HEK293 (cell line): ENCODE data around the gene BIRC5.

Experiments used
- GLIS1 ChIP-seq: fragments of 450-650 bp; formaldehyde crosslinking; IDR thresholded peaks from 2 replicates; pipeline ENCODE4 v1.5.1; 2016; ENCODE audit warnings: missing biosample characterization, missing genetic modification characterization
- YY1 ChIP-seq: fragments of 450-650 bp; formaldehyde crosslinking; IDR thresholded peaks from 2 replicates; pipeline ENCODE4 v1.5.1; 2018; ENCODE audit warnings: missing biosample characterization, missing genetic modification characterization
- ZNF133 ChIP-seq: fragments of 450-650 bp; formaldehyde crosslinking; IDR thresholded peaks from 2 replicates; pipeline ENCODE4 v1.5.1; 2016; ENCODE audit warnings: missing biosample characterization, missing genetic modification characterization
- ZNF274 ChIP-seq, 2 experiments: fragments of 200-500 bp in 1 of 2; fragments of 450-650 bp in 1 of 2; sonication (Bioruptor generic) in 1 of 2; formaldehyde crosslinking in 1 of 2; IDR thresholded peaks; 2 replicates each; pipeline versions ENCODE4 v1.5.1 to v1.6.1; 2014 to 2016; ENCODE audit warnings: borderline replicate concordance in 1 of 2, inconsistent platforms in 1 of 2, low read length in 1 of 2, missing biosample characterization in 1 of 2, missing genetic modification characterization in 1 of 2
- ZNF394 ChIP-seq: fragments of 450-650 bp; formaldehyde crosslinking; IDR thresholded peaks from 2 replicates; pipeline ENCODE4 v1.5.1; 2016; ENCODE audit warnings: missing biosample characterization, missing genetic modification characterization, mild to moderate bottlenecking, moderate library complexity, borderline replicate concordance
- ZNF544 ChIP-seq: fragments of 450-650 bp; formaldehyde crosslinking; IDR thresholded peaks from 2 replicates; pipeline ENCODE4 v1.5.0; 2017; ENCODE audit warnings: missing biosample characterization, missing genetic modification characterization
- TF ChIP-seq, protein P1 (sequence below): fragments of 450-650 bp; formaldehyde crosslinking; IDR thresholded peaks from 2 replicates; pipeline ENCODE4 v1.5.1; 2016; ENCODE audit warnings: missing biosample characterization, missing genetic modification characterization

DNA sequence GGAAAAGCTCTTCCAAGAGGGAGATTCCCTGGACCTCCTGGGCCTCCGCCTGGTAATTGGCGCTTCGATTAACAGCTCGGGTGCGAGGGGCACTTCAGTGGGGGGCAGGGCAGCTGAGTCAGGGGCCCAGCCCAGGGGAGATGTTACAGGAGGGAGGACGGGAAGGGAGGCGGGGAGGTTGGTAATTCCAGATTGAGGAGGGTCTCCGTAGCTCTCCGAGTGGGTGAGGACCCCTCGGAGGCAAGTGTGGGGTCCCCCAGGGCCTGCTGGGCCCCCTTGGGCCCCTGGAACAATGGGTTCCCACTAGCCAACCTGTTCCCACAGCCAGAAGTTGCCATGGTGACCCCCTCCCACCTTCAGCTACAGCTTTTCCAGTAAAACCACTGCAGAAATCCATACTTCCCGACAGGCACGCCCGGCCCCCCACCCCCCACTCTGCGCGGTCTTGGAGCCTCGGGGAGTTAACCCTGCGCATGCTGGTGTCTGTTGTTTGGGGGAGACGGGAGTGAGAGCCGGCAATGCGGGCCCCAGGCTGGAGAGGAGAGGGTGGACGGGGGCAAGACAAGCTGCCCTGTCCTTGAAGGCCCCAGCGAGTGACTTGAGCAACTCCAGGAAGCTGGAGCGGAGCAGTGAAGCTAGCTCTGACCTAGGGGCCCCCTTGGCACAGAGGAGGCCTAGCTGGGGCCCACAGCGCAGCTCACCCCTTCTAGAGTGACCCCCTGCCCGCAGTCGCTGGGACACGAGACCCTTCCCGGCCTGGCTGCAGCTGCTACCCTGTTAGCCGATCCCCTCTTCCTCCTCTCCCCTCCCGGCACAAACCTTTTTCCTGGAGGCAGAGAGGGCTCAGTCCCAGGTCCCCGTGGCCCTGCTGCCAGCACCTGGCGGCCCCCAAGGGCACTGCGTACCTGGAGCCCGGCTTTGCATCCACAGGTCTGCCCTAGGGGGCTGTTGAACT, 55.2 kb downstream of the BIRC5 start:
- no peak for TF ChIP-seq ZNF274 (IDR thresholded peaks at IDR 0.05; ENCODE audit: low read length)
- TF ChIP-seq ZNF274 (tag by site-specific recombination; IDR thresholded peaks at IDR 0.05; ENCODE audit: borderline replicate concordance) = no peak
- TF ChIP-seq, protein P1, sequence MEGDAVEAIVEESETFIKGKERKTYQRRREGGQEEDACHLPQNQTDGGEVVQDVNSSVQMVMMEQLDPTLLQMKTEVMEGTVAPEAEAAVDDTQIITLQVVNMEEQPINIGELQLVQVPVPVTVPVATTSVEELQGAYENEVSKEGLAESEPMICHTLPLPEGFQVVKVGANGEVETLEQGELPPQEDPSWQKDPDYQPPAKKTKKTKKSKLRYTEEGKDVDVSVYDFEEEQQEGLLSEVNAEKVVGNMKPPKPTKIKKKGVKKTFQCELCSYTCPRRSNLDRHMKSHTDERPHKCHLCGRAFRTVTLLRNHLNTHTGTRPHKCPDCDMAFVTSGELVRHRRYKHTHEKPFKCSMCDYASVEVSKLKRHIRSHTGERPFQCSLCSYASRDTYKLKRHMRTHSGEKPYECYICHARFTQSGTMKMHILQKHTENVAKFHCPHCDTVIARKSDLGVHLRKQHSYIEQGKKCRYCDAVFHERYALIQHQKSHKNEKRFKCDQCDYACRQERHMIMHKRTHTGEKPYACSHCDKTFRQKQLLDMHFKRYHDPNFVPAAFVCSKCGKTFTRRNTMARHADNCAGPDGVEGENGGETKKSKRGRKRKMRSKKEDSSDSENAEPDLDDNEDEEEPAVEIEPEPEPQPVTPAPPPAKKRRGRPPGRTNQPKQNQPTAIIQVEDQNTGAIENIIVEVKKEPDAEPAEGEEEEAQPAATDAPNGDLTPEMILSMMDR (tag by site-specific recombination) = no peak
- TF ChIP-seq YY1 = no peak
- no peak for TF ChIP-seq ZNF544
- no peak for TF ChIP-seq ZNF133 (tag by site-specific recombination)
- no peak for TF ChIP-seq ZNF394 (tag by site-specific recombination)
- TF ChIP-seq GLIS1 (tag by site-specific recombination) = peak; percentile 96
